Keratinocyte (primary cell): ENCODE data around the gene PRCP. TPM values are rescaled to one million over a fixed set of nuclear protein-coding genes. Genes with fewer than 3 reads are reported as not detected.

Experiments used
- DNase-seq: peaks from one replicate; pipeline ENCODE4 v3.0.0-alpha.2; 2011; ENCODE audit warnings: low read depth, missing footprints, low spot score
- FAIRE-seq: peaks from 2 replicates; lab custom pipeline; 2011; peaks lifted over from hg19 to GRCh38; lab: Jason Lieb, UNC
- H2AFZ ChIP-seq: 2 replicates; pipeline ENCODE4 v1.6.0; 2012; ENCODE audit warnings: low read length, control low read depth, inconsistent platforms; ENCODE audit not compliant: control insufficient read depth
- H3K27ac ChIP-seq: 2 replicates; pipeline ENCODE4 v1.5.1; 2011; ENCODE audit warnings: low read length; ENCODE audit not compliant: control insufficient read depth, insufficient read depth
- H3K27me3 ChIP-seq: 3 replicates; pipeline ENCODE4 v1.6.0; 2011; ENCODE audit warnings: low read length; ENCODE audit not compliant: control insufficient read depth, insufficient read depth; ENCODE audit errors: extremely low read depth
- H3K36me3 ChIP-seq, 2 experiments: 2 replicates in 1 of 2; 3 replicates in 1 of 2; pipeline ENCODE4 v1.5.1; 2011; ENCODE audit warnings: low read length in 2 of 2, mild to moderate bottlenecking in 1 of 2; ENCODE audit not compliant: control insufficient read depth in 2 of 2, insufficient read depth in 2 of 2; ENCODE audit errors: extremely low read depth in 1 of 2
- H3K4me1 ChIP-seq: 3 replicates; pipeline ENCODE4 v1.5.1; 2011; ENCODE audit warnings: low read length; ENCODE audit not compliant: control insufficient read depth, insufficient read depth; ENCODE audit errors: extremely low read depth
- H3K4me2 ChIP-seq: 3 replicates; pipeline ENCODE4 v1.6.0; 2011; ENCODE audit warnings: low read depth, low read length; ENCODE audit not compliant: control insufficient read depth, insufficient read depth; ENCODE audit errors: extremely low read depth
- H3K4me3 ChIP-seq, 3 experiments: fragments of 200-600 bp in 1 of 3; sonication (generic) in 1 of 3; 2 replicates in 2 of 3; 3 replicates in 1 of 3; pipeline ENCODE4 v1.5.1; 2011 to 2016; ENCODE audit warnings: low read length in 3 of 3, mild to moderate bottlenecking in 3 of 3, control low read depth in 2 of 3, inconsistent platforms in 1 of 3, low read depth in 1 of 3, mixed read lengths in 1 of 3, mixed run types in 1 of 3, moderate library complexity in 1 of 3; ENCODE audit not compliant: control insufficient read depth in 2 of 3, insufficient read depth in 2 of 3; ENCODE audit errors: extremely low read depth in 1 of 3
- H3K79me2 ChIP-seq: 2 replicates; pipeline ENCODE4 v1.6.0; 2012; ENCODE audit warnings: low read length; ENCODE audit not compliant: control insufficient read depth, insufficient read depth
- H3K9ac ChIP-seq: 3 replicates; pipeline ENCODE4 v1.6.0; 2011; ENCODE audit warnings: low read length; ENCODE audit not compliant: control insufficient read depth, insufficient read depth; ENCODE audit errors: extremely low read depth
- H3K9me1 ChIP-seq: 3 replicates; pipeline ENCODE4 v1.6.0; 2011; ENCODE audit warnings: low read length; ENCODE audit not compliant: control insufficient read depth, insufficient read depth; ENCODE audit errors: extremely low read depth
- H3K9me3 ChIP-seq: 2 replicates; pipeline ENCODE4 v1.5.1; 2012; ENCODE audit warnings: low read depth, low read length; ENCODE audit not compliant: control insufficient read depth
- H4K20me1 ChIP-seq: 3 replicates; pipeline ENCODE4 v1.6.0; 2011; ENCODE audit warnings: low read length; ENCODE audit not compliant: control insufficient read depth, insufficient read depth; ENCODE audit errors: extremely low read depth
- CTCF ChIP-seq, 3 experiments: IDR thresholded peaks in 1 of 3; conservative IDR thresholded peaks in 1 of 3; optimal IDR thresholded peaks in 1 of 3; 2 replicates in 2 of 3; 3 replicates in 1 of 3; pipeline versions ENCODE3 to v1.5.1; 2011; ENCODE audit warnings: low read length in 3 of 3, mild to moderate bottlenecking in 3 of 3, moderate library complexity in 2 of 3, control low read depth in 1 of 3, inconsistent platforms in 1 of 3; ENCODE audit not compliant: insufficient read depth in 2 of 3; ENCODE audit errors: extremely low read depth in 1 of 3
- EZH2 ChIP-seq: IDR thresholded peaks from one replicate; pipeline ENCODE4 v1.6.1; 2012; ENCODE audit warnings: inconsistent platforms, mild to moderate bottlenecking, low read length, moderate library complexity
- dilution Hi-C: fragments of 300-500 bp; cut with MboI; formaldehyde crosslinking; loops from one replicate; pipeline ENCODE4 v1.7.0; 2020; ENCODE audit warnings: low sequenced_read_pairs; ENCODE audit not compliant: extremely low pct_ligation_motif_present
- polyA plus RNA-seq, 5 experiments: library from polyadenylated mRNA; depleted of rRNA in 3 of 5; stranded (reverse) in 3 of 5; stranded (forward) in 1 of 5; unstranded in 1 of 5; fragments of >200 nt; gene quantifications; 1 replicate in 1 of 5; 2 replicates in 3 of 5; 3 replicates in 1 of 5; pipeline versions ENCODE4 v1.2.1 to v1.2.3, GENCODE V29; 2011 to 2012; ENCODE audit warnings: missing spikeins in 2 of 5, low read depth in 1 of 5, low replicate concordance in 1 of 5

PRCP gene
- polyA plus RNA-seq, 1 donor (not counting 4 experiments of a cell fraction or from before 2014, with no cell fraction given): 43.5 TPM

GRCh38 chr11:82895437-82896091 is 4.7 kb downstream of the PRCP start:
- no peak overlapping the region for H3K27ac ChIP-seq
- DNase-seq (no peak), FAIRE-seq (no peak)
- H4K20me1 ChIP-seq: no peaks in the 10 kb centered on the region
- dilution Hi-C loops: no loop called here
- no peaks in the 10 kb centered on the region for H3K27me3 ChIP-seq
- no peak overlapping the region for H2AFZ ChIP-seq
- no peak overlapping the region for H3K4me2 ChIP-seq
- no peaks in the 10 kb centered on the region for H3K36me3 ChIP-seq
- H3K9me1 ChIP-seq: no peaks in the 10 kb centered on the region
- no peak for TF ChIP-seq CTCF (optimal IDR thresholded peaks at IDR 0.05 in 1 of 3, IDR thresholded peaks at IDR 0.05 in 1 of 3, conservative IDR thresholded peaks at IDR 0.05 in 1 of 3; ENCODE audit: extremely low read depth in 1 of 3, insufficient read depth in 2 of 3, low read length in 3 of 3)
- TF ChIP-seq EZH2: no peak
- no peak overlapping the region for H3K9ac ChIP-seq
- no peaks in the 10 kb centered on the region for H3K79me2 ChIP-seq
- H3K4me3 ChIP-seq: no peak overlapping the region
- peaks cover 9% of the 10 kb centered on the region for H3K4me1 ChIP-seq
- no peaks in the 10 kb centered on the region for H3K9me3 ChIP-seq

GRCh38 chr11:82892611-82893169 is 7.5 kb downstream of the PRCP start:
- dilution Hi-C loops: no loop called here
- H3K36me3 ChIP-seq: no peaks in the 10 kb centered on the region
- DNase-seq: no peak

More at GRCh38 chr11:82892611-82893169, 7.5 kb downstream of the PRCP start:
- no peak for FAIRE-seq
- H3K9ac ChIP-seq: no peak overlapping the region
- no peaks in the 10 kb centered on the region for H3K4me1 ChIP-seq
- TF ChIP-seq CTCF (optimal IDR thresholded peaks at IDR 0.05 in 1 of 3, IDR thresholded peaks at IDR 0.05 in 1 of 3, conservative IDR thresholded peaks at IDR 0.05 in 1 of 3; ENCODE audit: extremely low read depth in 1 of 3, insufficient read depth in 2 of 3, low read length in 3 of 3) (no peak), EZH2 (no peak)
- H3K79me2 ChIP-seq: no peaks in the 10 kb centered on the region
- no peaks in the 10 kb centered on the region for H3K27me3 ChIP-seq
- no peak overlapping the region for H2AFZ ChIP-seq
- no peak overlapping the region for H3K4me2 ChIP-seq
- H3K9me1 ChIP-seq: no peaks in the 10 kb centered on the region
- H4K20me1 ChIP-seq: no peaks in the 10 kb centered on the region
- H3K4me3 ChIP-seq: no peak overlapping the region
- H3K27ac ChIP-seq: no peak overlapping the region
- no peaks in the 10 kb centered on the region for H3K9me3 ChIP-seq
